GM18870 (cell line): ENCODE results near the gene GIN1.
"Not testable (repeated sequence)": the region's sequence is repeated elsewhere in the genome, so short reads cannot be mapped to it uniquely, and the experiment has no call there.

Experiments used
- ATAC-seq: cut with Tn5 transposase; IDR thresholded peaks from one replicate; pipeline ENCODE4 v1.9.1; 2021; ENCODE audit warnings: moderate library complexity; ENCODE audit not compliant: unreplicated experiment

GIN1 gene, protein sequence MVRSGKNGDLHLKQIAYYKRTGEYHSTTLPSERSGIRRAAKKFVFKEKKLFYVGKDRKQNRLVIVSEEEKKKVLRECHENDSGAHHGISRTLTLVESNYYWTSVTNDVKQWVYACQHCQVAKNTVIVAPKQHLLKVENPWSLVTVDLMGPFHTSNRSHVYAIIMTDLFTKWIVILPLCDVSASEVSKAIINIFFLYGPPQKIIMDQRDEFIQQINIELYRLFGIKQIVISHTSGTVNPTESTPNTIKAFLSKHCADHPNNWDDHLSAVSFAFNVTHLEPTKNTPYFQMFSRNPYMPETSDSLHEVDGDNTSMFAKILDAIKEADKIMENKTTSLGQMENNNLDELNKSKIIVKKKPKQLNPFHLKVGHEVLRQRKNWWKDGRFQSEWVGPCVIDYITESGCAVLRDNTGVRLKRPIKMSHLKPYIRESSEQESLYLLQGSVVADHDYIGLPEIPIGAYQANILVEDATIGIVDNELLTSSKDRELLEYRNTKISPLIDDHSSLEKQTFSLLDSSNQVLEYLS

DNA sequence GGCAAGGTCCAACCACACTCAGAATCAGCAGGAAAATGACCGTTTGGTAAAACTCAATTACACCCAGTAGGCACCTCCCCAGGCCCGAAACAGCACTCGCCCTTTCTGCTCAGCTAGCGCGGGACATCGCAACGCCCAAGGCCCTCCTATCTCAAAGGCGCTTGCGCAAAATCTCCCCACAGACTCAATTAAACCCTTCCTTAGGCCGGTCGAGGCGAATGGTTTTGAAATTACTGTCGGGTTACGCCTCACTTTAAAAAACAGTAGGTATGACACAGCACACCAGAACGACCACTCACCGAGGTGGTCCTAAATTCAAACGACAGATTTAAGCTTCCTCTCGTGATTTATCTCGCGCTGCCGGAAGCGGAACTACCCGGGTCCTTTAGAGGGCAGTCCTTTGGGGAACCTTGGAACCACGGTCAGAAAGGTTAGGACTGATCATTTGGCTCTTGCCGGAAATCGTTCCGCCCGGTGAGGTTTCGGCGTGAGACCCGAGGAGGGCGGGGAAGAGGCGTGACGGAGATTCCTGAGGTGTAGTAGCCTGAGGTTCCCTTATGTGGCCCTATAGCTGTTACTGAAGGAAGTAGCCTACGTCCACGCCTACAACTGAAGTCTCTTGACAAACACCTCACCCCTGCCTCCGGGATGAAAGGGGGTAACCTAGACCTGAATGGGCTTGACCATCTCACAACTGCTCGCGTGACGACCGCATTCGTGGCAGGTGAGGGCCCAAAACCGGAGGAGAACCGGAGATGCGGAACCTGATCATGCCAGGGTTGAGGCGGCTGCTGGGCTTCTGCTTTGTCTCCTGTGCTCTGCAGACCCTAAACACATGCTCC lies at the start of gene GIN1, which contains the start of gene PPIP5K2:
Gene GIN1 (minus strand): TSS at position 374 of the 842 bp plus-strand sequence. CDS start 11,431 bp downstream, outside the sequence.
Gene PPIP5K2 (plus strand): TSS at position 537 of the 842 bp plus-strand sequence. CDS start 9,289 bp downstream, outside the sequence.
- peak; percentile 94 for ATAC-seq

DNA sequence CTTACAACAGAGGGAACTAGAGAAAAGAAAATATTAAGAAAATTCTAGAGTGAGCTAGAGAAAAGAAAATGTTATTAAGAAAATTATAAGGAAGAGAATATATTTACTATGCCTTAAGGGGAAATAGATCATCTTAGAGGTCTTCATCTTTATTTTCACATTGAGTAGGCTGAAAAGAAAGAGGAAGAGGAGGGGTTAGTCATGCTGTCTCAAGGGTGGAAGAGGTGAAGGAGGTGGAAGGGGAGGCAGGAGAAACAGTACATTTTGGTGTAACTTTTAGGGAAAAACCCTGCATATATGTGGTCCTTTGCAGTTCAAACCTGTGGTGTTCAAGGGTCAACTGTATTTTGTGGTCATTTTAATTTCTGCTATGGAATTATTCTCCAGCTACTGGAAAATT lies 46.8 kb upstream of the GIN1 start:
- ATAC-seq, result no peak

DNA sequence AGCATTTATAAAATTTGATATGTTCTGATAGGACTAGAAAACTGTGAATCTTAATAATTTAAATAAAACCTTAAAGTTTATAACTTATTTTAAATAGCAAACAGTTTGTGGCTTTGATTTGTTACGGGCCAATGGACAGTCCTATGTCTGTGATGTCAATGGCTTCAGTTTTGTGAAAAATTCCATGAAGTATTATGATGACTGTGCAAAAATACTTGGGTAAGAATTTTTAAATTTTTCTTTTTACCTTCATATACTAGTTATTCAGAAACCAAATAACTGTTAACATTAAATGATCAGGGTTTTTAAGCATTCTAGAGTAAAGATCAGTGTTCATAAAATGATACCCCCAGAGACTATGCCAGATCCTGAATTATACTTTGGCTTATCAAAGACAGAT lies 31.2 kb upstream of the GIN1 start:
- no peak for ATAC-seq

DNA sequence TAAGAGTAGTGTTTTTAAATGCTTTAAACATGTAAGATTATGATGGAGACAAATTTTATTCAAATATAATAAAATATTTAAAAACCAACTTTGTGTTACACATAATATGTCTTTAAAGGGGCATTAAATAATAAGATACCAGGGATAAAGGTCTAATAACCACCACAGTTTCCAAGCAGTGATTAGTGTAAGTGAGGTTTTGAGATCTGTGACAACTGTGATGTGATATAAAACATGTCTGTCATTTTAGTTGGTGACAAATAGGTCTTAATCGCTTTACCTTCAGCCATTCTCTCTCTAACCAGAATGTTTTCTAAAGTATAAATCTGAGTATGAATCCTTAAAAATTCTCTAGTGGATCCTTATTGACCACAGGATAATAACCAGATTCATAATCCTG lies 28.3 kb upstream of the GIN1 start:
- ATAC-seq, result no peak

DNA sequence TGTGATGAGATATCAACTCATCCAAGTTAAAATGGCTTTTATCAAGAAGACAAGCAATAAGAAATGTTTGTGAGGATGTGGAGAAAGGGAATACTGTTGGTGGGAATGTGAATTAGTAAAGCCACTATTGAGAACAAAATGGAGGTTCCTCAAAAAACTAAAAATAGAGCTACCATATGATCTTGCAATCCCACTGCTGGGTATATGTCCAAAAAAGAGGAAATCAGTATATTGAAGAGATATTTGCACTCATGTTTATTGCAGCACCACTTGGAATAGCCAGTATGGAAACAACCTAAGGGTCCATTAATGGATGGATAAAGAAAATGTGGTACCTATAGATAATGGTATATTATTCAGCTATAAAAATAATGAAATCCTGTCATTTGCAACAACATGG lies 25.3 kb upstream of the GIN1 start:
- no peak for ATAC-seq

DNA sequence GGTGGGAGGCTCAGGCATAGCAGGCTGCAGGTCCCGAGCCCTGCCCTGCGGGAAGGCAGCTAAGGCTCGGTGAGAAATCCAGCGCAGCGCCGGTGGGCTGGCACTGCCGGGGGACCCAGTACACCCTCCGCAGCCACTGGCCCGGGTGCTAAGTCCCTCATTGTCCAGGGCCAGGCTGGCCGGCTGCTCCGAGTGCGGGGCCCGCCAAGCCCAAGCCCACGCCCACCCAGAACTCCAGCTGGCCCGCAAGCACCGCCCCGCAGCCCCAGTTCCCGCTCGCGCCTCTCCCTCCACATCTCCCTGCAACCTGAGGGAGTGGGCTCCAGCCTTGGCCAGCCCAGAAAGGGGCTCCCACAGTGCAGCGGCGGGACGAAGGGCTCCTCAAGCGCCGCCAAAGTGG lies 22.2 kb upstream of the GIN1 start:
- not testable (repeated sequence) for ATAC-seq

DNA sequence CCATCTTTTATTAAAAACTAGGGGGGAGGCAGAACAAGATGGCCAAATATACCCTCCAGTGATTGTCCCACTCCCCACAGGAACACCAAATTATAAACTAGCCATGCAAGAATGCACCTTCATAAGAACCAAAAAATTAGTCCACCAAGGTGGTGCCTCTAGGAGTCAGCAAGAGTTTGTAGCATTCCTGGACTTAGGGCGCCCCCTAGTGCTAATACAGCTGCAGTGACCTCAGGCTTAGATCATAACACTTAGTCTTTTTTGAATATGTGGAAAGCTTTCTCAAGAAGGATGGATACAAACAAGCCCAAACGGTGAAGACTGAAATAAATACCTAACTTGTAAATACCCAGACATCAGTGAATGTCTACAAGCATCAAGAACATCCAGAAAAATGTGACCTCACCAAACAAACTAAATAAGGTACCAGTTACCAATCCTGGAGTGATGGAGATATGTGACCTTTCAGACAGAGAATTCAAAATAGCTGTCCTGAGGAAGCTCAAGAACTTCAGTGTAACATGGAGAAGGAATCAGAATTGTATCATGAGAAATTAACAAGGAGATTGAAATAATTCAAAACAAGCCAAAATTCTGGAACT lies 19.4 kb upstream of the GIN1 start:
- ATAC-seq, result peak; percentile 99

DNA sequence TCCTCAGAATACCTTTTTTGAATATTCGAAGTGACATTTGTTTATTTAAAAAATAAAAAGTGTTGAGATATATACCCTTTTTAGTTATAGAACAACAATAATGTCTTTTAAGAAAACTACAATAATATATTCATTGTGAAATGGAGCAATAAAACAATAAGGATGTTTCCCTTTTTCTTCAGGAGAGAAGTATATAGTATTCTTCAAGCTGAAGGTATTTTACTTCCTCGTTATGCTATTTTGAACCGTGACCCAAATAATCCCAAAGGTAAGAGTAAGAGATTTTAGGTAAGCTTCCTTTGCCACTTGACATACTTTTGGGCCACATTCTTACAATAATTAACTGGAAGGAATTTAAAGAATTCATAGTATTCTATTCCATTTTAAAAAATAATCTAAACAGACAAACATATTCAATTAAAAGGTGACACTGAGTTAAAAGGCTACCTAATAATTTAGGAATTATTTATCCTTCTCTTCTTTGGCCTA lies 18.3 kb upstream of the GIN1 start:
- no peak for ATAC-seq

DNA sequence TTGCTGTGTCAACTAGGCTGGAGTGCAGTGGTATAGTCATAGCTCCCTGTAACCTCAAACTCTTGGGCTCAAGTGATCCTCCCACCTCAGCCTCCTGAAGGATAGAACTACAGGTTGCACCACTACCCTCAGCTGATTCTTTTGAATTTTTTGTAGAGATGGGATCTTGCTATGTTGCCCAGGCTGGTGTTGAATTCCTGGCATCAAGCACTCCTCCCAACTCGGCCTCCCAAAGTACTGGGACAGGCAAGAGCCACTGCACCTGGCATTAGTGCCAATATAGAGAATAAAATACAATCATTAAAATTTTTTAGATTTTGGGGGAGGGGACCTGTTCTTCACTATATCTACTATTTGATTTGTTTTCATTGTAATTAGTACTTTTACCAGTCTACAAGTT lies 15.5 kb upstream of the GIN1 start:
- ATAC-seq, result no peak

DNA sequence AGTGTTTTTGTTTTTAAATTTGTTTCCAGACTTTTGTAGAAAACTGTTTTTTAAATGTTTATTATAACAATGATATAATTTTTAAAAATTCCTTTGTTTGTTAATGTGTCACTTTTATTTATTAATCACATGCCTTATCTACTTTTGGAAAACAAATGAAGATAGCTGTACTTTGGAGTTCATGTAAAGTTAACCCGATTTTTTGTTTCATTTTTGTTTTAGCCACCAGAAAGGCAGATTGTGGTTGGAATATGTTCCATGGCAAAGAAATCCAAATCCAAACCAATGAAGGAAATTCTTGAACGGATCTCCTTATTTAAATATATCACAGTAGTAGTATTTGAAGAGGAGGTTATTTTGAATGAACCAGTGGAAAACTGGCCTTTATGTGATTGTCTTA lies 13.3 kb upstream of the GIN1 start:
- no peak for ATAC-seq

DNA sequence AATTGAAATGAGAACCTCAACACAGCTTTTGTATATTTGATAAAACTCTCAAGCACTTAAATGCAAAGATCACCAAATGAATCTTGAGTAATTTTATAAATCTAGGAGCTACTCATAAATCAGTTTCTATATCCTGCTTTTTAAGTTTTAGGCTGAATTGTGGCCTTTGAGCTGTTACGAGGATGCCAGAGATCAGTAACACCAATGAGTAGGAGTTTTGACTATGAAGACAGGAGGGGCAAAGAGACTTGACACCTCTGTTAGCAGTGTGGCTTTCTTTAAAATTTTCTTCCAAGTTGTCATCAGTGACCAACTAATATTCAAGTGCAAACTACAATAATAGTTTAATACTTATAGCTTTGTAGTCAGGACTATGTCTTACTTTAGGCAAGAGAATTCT lies 12.7 kb upstream of the GIN1 start:
- ATAC-seq, result no peak

DNA sequence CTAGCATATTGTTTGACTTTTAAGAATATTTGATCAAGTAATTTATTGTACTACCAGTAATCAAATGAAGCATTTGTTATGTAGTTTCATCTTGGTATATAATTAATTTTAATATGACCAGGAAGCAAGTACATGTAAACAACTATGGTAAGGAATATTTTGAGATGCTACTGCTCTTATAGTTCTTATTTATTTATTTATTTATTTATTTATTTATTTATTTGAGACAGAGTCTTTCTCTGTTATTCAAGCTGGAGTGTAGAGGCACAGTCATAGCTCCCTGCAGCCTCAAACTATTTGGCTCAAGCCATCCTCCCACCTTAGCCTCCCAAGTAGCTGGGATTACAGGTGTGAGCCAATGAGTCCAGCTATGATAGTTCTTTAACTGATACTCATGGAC lies 8.3 kb upstream of the GIN1 start:
- ATAC-seq, result no peak

DNA sequence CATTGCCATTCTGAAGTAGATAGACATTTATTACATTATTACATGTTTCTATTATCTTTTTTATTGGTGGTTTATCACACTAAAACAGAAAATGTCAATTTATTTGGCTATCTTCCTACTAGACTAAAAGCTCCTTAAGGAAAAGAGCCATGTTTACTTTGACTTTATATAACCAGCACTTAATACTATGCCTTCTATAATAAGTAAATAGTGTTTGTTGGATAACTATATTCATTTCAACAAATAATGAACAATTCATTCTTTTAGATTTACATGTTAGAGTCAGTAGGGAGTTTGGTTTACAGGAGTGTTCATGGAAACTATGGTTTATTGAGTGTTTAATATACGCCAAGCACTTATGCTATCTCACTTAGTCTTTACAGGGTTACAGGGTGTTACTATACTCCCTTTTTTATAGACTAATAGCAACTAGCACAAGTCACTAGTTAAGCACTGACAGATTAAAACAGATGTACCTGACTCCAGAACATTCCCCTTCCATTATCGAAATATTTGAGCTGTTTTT lies 7.4 kb upstream of the GIN1 start:
- ATAC-seq, result no peak

DNA sequence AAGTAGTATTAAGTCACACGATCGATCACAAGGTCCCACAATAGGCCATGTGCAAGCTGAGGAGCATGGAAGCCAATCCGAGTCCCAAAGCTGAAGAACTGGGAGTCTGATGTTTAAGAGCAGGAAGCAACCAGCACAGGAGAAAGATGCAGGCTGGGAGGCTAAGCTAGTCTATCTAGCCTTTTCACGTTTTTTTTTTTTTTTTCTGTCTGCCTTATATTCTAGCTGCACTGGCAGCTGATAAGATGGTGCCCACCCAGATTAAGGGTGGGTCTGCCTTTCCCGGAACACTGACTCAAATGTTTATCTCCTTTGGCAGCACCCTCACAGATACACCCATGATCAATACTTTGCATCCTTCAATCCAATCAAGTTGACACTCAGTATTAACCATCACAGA lies 6.6 kb upstream of the GIN1 start:
- no peak for ATAC-seq

DNA sequence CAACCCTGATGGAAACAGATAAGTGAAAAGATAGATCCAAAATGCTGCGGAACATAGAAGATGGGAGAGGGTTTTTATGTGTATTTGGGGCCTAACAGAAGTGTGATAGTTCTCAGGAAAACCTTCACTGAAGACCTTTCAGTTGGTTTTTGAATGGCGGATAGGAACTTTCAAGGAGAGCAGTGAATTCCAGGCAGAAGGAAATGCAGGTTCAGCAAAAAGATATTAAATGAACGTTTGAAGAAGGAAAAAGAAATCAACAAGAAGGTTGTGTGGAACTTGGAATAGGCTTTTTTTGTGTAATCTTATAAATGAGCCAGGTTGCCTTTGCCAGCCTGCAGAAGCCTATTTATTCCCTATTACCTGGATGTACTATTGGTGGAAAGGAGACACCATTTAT lies 2.3 kb upstream of the GIN1 start:
- ATAC-seq, result no peak

DNA sequence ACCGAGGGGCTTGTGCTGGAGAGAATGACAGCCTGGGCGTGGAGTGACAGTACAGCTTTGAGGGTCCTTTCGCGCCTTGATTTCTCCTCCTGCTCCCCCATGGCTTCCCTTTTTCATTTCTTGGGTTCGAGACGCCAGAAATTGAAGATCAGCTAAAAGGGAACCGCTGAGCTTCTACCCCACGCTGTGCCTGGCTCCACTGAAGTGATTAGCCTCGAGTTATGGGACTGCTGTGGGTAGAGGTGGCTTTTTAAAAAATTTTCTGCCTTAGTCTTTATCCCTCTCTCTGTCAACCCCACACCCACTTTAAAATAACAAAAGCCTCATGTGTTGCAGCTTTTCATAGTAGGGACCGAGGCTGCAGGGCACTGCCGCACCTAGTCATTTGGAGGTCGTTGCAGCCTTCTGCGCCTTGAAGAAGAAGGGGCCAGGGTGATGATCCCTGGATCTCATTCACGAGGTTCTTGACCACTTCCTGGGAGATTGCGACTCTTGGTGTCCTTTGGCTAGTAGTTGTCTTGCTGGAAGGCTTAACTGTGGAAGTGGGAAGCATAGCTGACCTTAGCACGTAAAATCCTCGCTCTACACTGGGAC lies 766 bp upstream of the GIN1 start:
- no peak for ATAC-seq

DNA sequence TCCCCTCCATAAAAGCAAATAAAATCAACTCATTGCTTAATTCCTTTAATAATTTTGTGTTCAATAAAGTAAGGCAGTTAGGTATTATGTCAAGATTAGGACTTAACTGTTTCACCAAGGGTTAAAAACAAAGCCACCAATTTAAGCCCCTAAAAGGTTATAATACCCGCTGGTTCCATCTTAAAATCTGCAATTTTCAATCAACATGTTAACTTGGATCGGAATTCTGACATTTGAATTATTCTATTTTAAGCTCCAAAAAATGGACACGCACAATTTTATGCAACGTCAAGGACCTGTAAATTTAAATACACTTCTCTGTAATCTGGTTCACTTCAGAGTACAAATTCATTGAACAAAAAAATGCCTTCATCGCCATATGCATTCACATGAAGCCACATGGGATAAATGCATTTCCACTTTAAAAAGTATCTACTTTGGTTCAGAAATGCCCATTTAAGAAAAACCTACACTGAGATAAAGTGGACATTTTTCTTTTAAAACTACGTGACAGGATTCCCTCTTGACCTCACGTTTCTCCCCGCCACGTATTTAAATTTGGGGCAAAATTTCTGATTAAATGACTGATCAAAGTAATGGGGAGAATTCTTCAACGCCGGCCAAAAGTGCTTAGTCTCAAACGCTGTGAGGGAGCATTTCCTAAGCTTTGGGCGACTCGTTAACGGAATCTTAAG lies 721 bp downstream of the GIN1 start:
- ATAC-seq, result no peak

DNA sequence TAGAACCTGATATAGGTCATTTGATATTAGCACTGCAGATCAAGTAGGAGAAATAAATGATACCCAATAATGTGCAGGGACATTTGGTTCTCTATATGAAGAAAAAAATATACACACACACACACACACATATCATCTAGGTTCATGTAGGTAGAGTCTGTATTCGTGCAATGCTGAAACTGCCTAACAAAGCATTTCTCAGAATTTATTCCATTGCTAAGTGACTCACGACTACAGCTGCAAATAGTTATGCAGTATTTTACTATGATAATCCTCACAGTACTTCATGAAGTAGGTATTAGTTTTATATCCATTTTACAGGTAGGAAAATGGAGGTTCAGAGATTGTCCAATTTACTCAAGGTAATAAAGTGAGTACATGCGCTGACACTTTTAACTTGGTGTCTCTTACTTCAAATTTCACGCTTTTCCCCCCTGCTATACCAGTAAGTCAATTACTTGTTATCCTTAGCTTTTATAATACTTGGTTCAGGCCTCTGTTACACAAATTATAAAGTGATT lies 2.4 kb downstream of the GIN1 start:
- ATAC-seq, result no peak

DNA sequence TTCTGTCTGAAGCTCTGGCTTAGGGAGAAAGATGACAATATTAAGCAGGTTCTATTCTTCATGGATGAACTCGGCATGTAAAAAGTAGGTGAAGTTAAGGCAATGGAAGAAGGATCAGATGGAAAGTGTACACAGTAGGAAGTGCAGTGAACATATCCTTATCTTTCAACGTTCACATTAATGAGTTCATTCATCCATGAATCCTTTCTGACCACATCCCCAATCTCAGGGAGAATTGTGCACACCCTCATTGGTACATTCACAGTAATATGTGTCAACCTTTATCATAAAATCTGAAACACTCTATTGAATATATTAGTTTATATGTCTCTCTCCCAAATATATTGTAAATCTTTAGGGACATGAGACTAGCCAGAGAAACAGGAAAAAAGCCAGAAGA lies 5.5 kb downstream of the GIN1 start:
- no peak for ATAC-seq

DNA sequence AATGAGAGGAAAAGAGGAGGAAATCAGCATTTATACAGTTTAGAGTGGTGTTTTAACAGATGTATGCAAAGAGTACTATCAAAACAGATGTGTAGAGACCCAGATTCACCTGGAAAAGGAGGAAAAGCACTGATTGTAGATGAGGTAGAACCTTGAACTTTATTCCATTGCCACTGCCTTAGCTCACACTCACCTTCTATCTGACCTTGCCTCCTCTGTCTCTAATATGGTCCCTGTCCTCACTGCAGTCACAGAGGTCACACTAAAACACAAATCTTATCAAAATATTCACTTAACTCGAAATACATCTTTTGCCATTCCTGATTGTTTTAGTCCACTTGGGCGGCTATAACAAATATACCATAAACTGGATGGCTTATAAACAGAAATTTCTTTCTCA lies 7.0 kb downstream of the GIN1 start:
- ATAC-seq, result no peak
